Ramos (cell line): Measurements from ENCODE around the gene CEBPA.
"Not testable (repeated sequence)": the region's sequence is repeated elsewhere in the genome, so short reads cannot be mapped to it uniquely, and the experiment has no call there.

Experiments
- in situ Hi-C: fragments of 300-500 bp; cut with MboI; formaldehyde crosslinking; loops from one replicate; pipeline ENCODE4 v1.14.3; 2022; ENCODE audit warnings: low sequenced_read_pairs; ENCODE audit not compliant: unreplicated experiment

CEBPA gene

DNA sequence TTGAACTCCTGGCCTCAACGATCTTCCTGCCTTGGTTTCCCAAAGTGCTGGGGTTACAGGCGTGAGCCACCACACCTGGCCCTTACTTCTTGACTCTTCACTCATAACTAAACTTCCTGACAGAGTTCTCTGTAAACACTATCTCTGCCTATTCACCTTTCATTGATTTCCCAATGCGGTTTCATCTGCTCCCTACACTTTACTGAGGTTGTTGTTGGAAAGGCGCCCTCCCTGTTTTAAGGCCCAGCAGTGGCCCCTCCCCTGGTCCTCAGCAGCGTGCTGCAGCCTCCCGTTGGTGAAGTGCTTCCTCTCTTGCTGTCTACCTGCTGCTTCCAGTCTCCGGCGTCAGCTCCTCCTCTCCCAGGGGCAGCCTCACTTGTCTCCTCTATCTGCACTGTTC lies 26.7 kb upstream of the CEBPA start:
- in situ Hi-C loops, result no loop called here

DNA sequence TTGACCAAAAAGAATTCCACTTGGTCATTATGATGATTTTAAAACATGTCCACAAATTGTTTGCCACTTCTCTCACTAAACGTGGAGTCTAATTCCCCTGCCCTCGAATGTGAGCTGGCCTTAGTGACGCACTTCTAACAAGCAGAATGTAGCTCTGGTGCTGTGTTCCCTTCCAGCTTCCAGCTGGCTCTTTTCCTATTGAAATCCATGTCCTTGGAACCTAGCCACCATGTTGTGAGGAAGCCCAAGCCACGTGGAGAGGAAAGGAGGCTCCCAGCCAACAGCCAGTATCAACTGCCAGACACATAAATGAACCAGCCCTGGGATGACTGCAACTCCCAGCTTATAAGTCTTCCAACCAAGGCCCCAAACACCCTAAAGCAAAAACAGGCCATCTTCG lies 23.6 kb upstream of the CEBPA start:
- in situ Hi-C loops, result no loop called here

- in situ Hi-C loops, result no loop called here
Measured at GRCh38 chr19:33324628-33325027, 22.3 kb upstream of the CEBPA start.

DNA sequence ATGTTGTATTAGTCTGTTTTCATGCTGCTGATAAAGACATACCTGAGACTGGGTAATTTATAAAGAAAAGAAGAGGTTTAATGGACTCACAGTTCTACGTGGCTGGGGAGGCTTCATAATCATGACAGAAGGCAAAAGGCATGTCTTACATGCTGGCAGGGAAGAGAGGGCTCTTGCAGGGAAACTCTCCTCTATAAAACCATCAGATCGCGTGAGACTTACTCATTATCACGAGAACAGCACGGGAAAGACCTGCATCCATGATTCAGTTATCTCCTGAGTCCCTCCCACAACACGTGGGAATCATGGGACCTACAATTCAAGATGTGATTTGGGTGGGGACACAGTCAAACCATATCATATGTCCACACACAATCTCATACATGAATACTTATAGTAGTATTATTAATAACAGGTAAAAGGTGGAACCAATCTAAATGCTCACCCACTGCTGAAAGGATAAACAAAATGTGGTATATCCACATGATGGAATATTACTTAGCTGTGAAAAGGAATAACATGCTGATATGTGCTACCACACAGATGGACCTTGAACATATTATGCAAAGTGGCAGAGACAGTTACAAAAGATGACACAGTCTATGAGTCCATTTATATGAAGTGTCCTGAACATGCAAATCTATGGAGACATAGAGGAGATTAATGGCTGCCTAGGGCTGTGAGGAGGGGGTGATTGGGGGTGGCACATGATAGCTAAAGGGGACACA lies 20.9 kb upstream of the CEBPA start:
- in situ Hi-C loops, result no loop called here

DNA sequence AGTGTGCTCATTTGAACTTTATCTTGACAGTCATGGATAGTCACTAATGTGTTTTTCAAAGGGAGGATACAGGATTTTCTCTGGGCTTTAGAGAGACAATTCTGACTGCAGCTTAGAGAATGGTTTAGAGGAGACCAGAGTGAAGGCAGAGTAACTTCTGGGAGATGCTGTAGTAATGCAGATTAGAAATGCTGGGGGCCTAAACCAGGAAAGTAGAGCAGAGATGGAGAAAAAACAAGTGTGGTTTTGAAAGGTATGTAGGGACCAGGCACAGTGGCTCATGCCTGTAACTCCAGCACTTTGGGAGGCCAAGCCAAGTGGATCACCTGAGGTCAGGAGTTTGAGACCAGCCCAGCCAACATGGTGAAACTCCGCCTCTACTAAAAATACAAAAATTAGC lies 18.3 kb upstream of the CEBPA start:
- in situ Hi-C loops, result no loop called here

DNA sequence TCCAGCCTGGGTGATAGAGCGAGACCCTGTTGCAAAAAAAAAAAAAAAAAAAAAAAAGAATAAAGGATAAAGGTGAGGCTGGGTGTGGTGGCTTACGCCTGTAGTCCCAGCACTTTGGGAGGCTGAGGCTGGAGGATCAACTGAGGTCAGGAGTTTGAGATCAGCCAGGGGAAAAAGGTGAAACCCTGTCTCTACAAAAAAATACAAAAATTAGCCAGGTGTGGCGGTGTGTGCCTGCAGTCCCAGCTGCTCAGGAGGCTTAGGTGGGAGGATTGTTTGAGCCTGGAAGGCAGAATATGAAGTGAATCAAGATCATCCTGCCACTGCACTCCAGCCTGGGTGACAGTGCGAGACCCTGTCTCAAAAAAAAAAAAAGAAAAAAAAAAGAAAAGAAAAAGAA lies 15.7 kb upstream of the CEBPA start:
- in situ Hi-C loops, result not testable (repeated sequence)

DNA sequence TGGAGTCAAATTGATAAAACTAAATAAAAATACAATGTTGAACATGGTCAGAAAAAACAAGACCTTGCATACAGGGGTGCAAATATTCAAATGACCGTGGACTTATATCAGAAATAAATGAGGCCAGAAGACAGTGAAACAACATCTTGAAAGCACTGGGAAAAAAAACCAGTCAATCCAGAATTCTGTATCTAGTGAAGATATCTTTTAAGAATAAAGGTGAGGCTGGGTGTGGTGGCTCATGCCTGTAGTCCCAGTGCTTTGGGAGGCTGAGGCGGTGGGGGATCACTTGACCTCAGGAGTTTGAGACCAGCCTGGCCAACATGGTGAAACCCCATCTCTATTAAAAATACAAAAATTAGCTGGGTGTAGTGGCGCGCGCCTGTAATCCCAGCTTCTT lies 15.2 kb upstream of the CEBPA start:
- in situ Hi-C loops, result no loop called here

- in situ Hi-C loops, result no loop called here
Measured at GRCh38 chr19:33316541-33317264, 14.4 kb upstream of the CEBPA start.

GRCh38 chr19:33312808-33313207 lies 10.5 kb upstream of the CEBPA start:
- in situ Hi-C loops, result not testable (repeated sequence)

- in situ Hi-C loops, result no loop called here
Measured at GRCh38 chr19:33312065-33312464, 9.7 kb upstream of the CEBPA start.

- in situ Hi-C loops, result no loop called here
Measured at GRCh38 chr19:33311326-33311682, 9.0 kb upstream of the CEBPA start.

DNA sequence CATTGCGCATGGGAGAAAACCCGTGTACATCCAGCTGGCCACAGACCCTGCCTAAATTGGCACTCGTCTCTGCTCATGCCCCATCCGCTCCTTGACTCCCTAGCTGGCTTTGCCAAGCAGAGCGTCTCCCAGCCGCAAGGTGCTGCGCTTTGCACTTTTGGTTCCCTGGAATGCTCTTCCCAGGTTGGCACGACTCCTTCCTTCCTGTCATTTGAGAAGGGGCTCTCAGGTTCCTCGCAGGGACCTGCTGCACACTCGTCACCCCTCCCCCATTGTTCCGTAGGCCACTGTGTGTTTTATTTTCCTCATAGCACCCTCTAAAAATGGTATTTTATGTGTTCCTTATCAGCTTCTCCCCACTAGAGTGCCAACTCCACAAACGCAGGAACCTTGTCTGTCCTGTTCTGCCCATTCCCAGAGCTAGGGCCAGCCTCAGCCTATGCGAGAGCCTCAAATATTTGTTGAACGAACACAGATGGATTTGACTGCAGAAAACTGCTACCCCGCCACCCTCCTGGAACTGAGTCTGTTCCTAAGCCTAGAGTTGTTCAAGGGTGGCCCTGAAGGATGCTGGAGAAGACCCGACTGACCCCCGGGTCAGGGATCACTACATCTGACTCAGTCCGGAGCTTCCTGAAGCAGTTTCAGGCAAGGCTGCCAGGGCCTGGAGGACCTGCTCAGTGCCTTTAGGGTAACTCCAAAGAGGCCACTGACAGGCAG lies 8.4 kb upstream of the CEBPA start:
- in situ Hi-C loops, result no loop called here

GRCh38 chr19:33309826-33310225 lies 7.5 kb upstream of the CEBPA start:
- in situ Hi-C loops, result no loop called here

DNA sequence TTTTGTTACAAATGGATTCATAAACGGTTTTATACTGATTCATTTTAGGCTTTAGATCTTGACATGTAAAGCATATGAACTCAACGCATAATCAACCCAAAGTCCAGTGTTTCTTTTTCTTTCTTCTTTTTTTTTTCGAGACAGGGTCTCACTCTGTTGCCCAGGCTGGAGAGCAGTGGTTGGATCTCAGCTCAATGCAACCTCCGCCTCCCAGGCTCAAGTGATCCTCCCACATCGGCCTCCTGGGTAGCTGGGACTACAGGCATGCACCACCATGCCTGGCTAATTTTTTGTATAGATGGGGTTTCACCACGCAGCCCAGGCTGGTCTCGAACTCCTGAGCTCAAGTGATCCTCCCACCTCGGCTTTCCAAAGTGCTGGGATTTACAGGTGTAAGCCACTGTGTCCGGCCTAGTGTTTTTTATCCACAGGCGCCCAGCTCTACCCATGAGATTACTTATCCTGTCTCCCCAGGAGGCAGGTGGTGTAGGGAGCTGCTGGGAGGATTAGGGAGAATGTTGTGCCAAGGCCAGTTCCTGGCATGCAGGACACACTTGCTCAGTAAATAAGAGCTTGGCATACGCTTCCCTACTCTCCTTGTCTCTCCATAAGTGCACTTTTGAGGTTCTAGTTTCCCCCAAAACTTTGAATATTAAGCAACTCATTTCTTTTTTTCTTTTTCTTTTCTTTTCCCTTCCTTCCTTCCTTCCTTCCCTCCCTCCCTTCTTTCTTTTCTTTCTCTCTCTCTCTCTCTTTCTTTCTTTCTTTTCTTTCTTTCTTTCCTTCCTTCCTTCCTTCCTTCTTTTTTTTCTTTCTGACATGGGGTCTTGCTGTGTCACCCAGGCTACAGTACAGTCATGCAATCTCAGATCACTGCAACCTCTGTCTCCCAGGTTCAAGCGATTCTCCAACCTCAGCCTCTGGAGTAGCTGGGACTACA lies 4.8 kb upstream of the CEBPA start:
- in situ Hi-C loops, result no loop called here

DNA sequence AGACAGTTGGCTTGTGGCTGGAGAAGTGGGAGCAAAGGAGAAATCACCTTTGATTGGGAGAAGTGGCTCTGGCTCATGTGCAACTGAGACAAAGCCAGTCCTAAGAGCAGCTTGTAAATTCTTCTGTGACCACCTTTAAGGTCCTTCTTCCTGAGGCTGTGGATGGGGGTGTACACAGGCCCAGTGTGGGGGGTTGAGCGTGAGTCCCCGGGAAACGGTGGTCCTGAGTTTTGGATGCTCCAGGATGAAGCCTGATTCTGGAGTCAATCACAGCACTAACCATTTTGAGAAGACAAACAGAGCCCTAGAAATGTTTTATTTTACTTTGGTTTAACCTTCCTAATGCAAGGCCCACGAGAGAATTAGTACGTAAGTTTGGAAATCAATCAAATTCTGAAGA lies 3.9 kb upstream of the CEBPA start:
- in situ Hi-C loops, result no loop called here

DNA sequence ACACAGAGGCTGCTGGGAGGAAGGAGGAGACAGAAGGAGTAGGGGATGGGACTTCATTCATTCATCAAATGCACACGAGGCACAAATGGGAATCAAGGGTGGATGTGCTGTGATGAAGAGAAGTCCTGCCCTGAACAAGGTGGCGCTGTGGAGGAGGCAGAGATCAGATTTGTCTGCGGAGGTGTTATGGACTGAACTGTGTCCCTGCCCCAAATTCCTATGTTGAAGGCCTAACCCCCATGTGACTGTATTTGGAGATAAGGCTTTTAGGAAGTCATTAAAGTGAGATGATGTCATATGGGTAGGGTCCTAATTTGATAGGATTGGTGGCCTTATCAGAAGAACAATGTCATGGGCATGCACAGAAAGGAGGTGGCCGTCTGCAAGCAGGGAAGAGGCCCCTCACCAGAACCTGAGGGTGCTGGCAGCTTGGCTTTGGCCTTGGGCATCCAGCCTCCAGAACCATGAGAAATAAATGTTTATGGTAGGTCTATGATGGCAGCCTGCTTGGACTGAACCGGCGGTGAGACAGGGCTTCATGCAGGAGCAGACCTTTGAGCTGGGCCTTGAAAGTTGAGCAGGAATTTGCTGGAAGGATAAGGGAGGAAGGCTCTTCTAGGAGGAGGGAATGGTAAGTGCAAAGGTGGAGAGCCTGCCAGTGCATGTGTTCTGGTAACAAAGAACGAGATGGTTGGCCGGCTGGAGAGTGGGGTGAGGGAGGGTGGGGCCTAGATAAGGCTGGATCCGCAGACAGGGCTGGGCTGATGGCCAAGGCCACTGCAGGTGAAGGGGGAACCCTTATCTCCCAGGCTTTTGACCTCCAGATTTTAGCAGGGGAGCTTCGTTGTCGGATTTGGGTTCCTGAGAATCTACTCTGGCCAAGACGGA lies 2.7 kb upstream of the CEBPA start:
- in situ Hi-C loops, result no loop called here

DNA sequence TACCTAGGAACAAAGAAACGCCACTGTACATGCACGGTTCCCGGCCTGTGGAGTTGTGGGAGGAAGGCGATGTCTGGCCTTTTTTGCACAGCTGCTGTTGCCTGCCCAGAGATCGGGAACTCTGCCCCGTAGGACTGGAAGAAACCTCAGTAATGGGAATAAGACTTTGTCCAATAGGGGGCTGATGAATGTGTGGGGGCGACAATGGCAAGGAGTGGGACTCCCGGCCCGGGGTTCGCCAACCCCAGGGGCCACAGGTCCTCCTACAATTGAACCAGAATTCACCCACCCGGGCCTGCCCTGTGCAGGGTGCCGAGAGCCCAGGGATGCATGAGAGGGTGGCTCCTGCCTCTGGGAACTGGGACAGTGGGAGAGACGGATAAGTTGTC lies 2.0 kb upstream of the CEBPA start:
- in situ Hi-C loops, result no loop called here

- in situ Hi-C loops, result no loop called here
Measured at GRCh38 chr19:33303791-33304345, 1.5 kb upstream of the CEBPA start.
